ENCODE measurements around the gene APP.

The APP gene

DNA sequence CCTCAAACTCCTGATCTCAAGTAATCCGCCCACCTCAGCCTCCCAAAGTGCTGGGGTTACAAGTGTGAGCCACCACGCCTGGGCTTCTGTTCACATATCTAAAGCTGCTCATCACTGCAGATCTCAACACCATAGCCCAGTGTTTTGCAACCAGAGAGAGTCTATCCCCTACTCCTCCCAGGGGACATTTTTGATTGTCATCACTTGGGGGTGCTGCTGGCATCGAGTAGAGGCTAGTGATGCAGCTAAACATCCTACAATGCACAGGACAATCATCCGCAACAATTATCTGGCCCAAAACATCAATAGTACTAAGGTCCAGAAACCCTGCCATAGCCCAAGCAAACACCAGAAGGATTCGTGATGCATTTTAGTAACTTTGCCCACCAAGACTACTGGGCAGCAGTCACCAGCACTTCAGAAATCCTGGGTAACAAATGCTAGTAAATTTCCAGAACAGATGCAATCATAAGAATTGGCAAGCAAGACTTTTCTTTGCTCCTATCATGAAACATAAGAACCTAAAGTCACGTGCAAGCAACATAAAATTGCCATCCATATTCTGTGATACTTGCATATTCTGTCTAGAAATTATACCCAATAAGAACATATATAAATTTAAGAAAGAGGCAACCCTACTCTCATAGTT is 159.2 kb downstream of the APP start:
- no peak overlapping the region for H3K4me2 ChIP-seq (ENCODE audit: low read depth, low read length, poor library complexity, severe bottlenecking)
- no peak overlapping the region for H3K9ac ChIP-seq (ENCODE audit: low read depth, low read length, poor library complexity, severe bottlenecking)
- no peaks in the 10 kb centered on the region for H3K27me3 ChIP-seq (ENCODE audit: insufficient read depth, low read length, poor library complexity, severe bottlenecking)
- no peaks in the 10 kb centered on the region for H3K9me2 ChIP-seq (replicated peaks; ENCODE audit: low read depth, low read length)
- no peak overlapping the region for H3K4me3 ChIP-seq (ENCODE audit: low read length, poor library complexity, severe bottlenecking)
- H3K9me3 ChIP-seq (ENCODE audit: insufficient read depth, low read depth, low read length): no peaks in the 10 kb centered on the region
- no peaks in the 10 kb centered on the region for H4K20me1 ChIP-seq (ENCODE audit: insufficient read depth, low read length, poor library complexity, severe bottlenecking)
- no peaks in the 10 kb centered on the region for H3K79me2 ChIP-seq (ENCODE audit: insufficient read depth, low read length)
- no peaks in the 10 kb centered on the region for H3K36me3 ChIP-seq (ENCODE audit: insufficient read depth, low read length)
- no peaks in the 10 kb centered on the region for H3K4me1 ChIP-seq (ENCODE audit: insufficient read depth, low read length, poor library complexity, severe bottlenecking)
- no peak overlapping the region for H2AFZ ChIP-seq (ENCODE audit: low read length)
- H3F3A ChIP-seq (ENCODE audit: low read depth): no peaks in the 10 kb centered on the region
- TF ChIP-seq, protein P1, sequence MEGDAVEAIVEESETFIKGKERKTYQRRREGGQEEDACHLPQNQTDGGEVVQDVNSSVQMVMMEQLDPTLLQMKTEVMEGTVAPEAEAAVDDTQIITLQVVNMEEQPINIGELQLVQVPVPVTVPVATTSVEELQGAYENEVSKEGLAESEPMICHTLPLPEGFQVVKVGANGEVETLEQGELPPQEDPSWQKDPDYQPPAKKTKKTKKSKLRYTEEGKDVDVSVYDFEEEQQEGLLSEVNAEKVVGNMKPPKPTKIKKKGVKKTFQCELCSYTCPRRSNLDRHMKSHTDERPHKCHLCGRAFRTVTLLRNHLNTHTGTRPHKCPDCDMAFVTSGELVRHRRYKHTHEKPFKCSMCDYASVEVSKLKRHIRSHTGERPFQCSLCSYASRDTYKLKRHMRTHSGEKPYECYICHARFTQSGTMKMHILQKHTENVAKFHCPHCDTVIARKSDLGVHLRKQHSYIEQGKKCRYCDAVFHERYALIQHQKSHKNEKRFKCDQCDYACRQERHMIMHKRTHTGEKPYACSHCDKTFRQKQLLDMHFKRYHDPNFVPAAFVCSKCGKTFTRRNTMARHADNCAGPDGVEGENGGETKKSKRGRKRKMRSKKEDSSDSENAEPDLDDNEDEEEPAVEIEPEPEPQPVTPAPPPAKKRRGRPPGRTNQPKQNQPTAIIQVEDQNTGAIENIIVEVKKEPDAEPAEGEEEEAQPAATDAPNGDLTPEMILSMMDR (conservative IDR thresholded peaks at IDR 0.05; ENCODE audit: low read length): no peak
- no peak for TF ChIP-seq EZH2phosphoT487 (IDR thresholded peaks at IDR 0.05; ENCODE audit: borderline replicate concordance)

DNA sequence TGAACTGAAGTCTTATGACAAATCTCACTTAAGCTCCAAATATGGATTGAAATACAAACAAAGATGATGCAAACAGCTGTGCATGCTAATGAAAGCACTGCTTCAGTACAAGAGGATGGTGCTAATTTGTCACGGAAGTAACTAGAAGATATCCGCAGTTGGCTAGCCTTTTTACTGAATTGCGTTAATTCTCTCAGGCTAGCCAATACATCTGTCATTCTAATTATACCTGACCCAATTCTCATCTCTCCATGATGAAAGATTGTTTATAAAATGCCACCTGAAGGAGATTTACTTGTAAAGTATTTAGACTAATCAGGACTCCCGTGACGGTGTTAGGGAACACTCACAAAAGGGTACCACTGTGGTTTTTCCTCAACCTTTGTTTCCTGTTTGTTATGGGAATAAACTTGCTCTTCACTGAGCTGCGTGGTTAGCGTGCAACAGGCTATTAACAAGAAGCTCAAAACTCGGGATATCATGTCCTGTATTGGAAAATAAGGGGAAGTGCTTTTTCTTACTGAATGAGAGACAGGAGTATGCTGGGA is 162.5 kb downstream of the APP start:
- no peaks in the 10 kb centered on the region for H4K20me1 ChIP-seq (ENCODE audit: insufficient read depth, low read length, poor library complexity, severe bottlenecking)
- no peak overlapping the region for H3K9ac ChIP-seq (ENCODE audit: low read depth, low read length, poor library complexity, severe bottlenecking)
- no peaks in the 10 kb centered on the region for H3K79me2 ChIP-seq (ENCODE audit: insufficient read depth, low read length)
- no peak overlapping the region for H3K4me3 ChIP-seq (ENCODE audit: low read length, poor library complexity, severe bottlenecking)
- no peaks in the 10 kb centered on the region for H3K9me2 ChIP-seq (replicated peaks; ENCODE audit: low read depth, low read length)
- no peak overlapping the region for H3K4me2 ChIP-seq (ENCODE audit: low read depth, low read length, poor library complexity, severe bottlenecking)
- no peaks in the 10 kb centered on the region for H3F3A ChIP-seq (ENCODE audit: low read depth)
- H3K27me3 ChIP-seq (ENCODE audit: insufficient read depth, low read length, poor library complexity, severe bottlenecking): no peaks in the 10 kb centered on the region
- H3K36me3 ChIP-seq (ENCODE audit: insufficient read depth, low read length): no peaks in the 10 kb centered on the region
- H2AFZ ChIP-seq (ENCODE audit: low read length): no peak overlapping the region
- H3K4me1 ChIP-seq (ENCODE audit: insufficient read depth, low read length, poor library complexity, severe bottlenecking): no peaks in the 10 kb centered on the region
- H3K9me3 ChIP-seq (ENCODE audit: insufficient read depth, low read depth, low read length): no peaks in the 10 kb centered on the region; the same call in 1 of the 2 replicates
- no peak for TF ChIP-seq EZH2phosphoT487 (IDR thresholded peaks at IDR 0.05; ENCODE audit: borderline replicate concordance)
- TF ChIP-seq, protein P1 (conservative IDR thresholded peaks at IDR 0.05; ENCODE audit: low read length): no peak

DNA sequence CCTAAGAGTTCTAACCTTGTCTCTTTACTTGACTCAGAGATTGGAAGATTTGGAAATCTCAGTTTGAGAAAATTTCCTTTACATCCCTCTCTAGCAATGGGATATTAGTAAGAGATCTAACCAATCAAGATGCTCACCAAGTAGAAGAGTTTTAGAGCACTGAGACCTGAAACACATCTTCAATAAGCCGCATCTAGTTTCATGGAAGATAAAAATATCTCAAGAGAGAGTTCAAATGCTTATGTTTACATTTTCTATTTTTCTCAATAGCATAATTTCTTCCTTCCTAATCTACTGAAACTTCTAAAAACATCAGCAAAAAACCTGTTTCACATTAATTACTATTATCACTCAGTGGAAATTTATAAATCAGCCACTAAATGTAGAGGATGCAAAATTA is 165.1 kb downstream of the APP start:
- H3K4me1 ChIP-seq (ENCODE audit: insufficient read depth, low read length, poor library complexity, severe bottlenecking): no peaks in the 10 kb centered on the region
- no peaks in the 10 kb centered on the region for H3K27me3 ChIP-seq (ENCODE audit: insufficient read depth, low read length, poor library complexity, severe bottlenecking)
- H3K36me3 ChIP-seq (ENCODE audit: insufficient read depth, low read length): no peaks in the 10 kb centered on the region
- no peak overlapping the region for H2AFZ ChIP-seq (ENCODE audit: low read length)
- H3K9me3 ChIP-seq (ENCODE audit: insufficient read depth, low read depth, low read length): no peaks in the 10 kb centered on the region; the same call in 1 of the 2 replicates
- no peaks in the 10 kb centered on the region for H3K9me2 ChIP-seq (replicated peaks; ENCODE audit: low read depth, low read length)
- no peaks in the 10 kb centered on the region for H3K79me2 ChIP-seq (ENCODE audit: insufficient read depth, low read length)
- H3K4me2 ChIP-seq (ENCODE audit: low read depth, low read length, poor library complexity, severe bottlenecking): no peak overlapping the region
- H4K20me1 ChIP-seq (ENCODE audit: insufficient read depth, low read length, poor library complexity, severe bottlenecking): no peaks in the 10 kb centered on the region
- TF ChIP-seq, protein P1 (conservative IDR thresholded peaks at IDR 0.05; ENCODE audit: low read length): no peak
- TF ChIP-seq EZH2phosphoT487 (IDR thresholded peaks at IDR 0.05; ENCODE audit: borderline replicate concordance): no peak
- H3K9ac ChIP-seq (ENCODE audit: low read depth, low read length, poor library complexity, severe bottlenecking): no peak overlapping the region
- H3F3A ChIP-seq (ENCODE audit: low read depth): no peaks in the 10 kb centered on the region
- H3K4me3 ChIP-seq (ENCODE audit: low read length, poor library complexity, severe bottlenecking): no peak overlapping the region

Measured in Loucy (cell line).